WTC11 (cell line): ENCODE measurements around the gene TGFBI.

ENCODE experiments used
- ATF2 ChIP-seq: sonication (generic); formaldehyde crosslinking; IDR thresholded peaks from 2 replicates; pipeline ENCODE4 v1.8.1; 2022; ENCODE audit warnings: low read depth, missing genetic modification reagents, borderline replicate concordance
- CBFB ChIP-seq: sonication (generic); formaldehyde crosslinking; IDR thresholded peaks from 2 replicates; pipeline ENCODE4 v1.8.1; 2022; ENCODE audit warnings: mild to moderate bottlenecking, low read depth, missing genetic modification reagents
- CREM ChIP-seq: sonication (generic); formaldehyde crosslinking; IDR thresholded peaks from 2 replicates; pipeline ENCODE4 v1.8.1; 2022; ENCODE audit warnings: mild to moderate bottlenecking, missing genetic modification reagents, moderate library complexity
- CTCF ChIP-seq: fragments of 200-600 bp; IDR thresholded peaks from 2 replicates; pipeline ENCODE4 v1.8.0; 2022; ENCODE audit warnings: antibody characterized with exemption
- E2F1 ChIP-seq: sonication (generic); formaldehyde crosslinking; IDR thresholded peaks from 2 replicates; pipeline ENCODE4 v1.8.0; 2022; ENCODE audit warnings: mild to moderate bottlenecking, missing genetic modification reagents
- ELF4 ChIP-seq: sonication (generic); formaldehyde crosslinking; IDR thresholded peaks from 2 replicates; pipeline ENCODE4 v1.8.1; 2022; ENCODE audit warnings: low read depth, mild to moderate bottlenecking, moderate library complexity, missing genetic modification reagents
- ESRRA ChIP-seq: sonication (generic); formaldehyde crosslinking; IDR thresholded peaks from 2 replicates; pipeline ENCODE4 v1.8.1; 2022; ENCODE audit warnings: mild to moderate bottlenecking, missing genetic modification reagents, borderline replicate concordance
- FOXK1 ChIP-seq: sonication (generic); formaldehyde crosslinking; IDR thresholded peaks from 2 replicates; pipeline ENCODE4 v1.8.0; 2022; ENCODE audit warnings: mild to moderate bottlenecking, moderate library complexity, missing genetic modification reagents
- NR3C1 ChIP-seq: sonication (generic); formaldehyde crosslinking; conservative IDR thresholded peaks from 2 replicates; pipeline ENCODE4 v1.8.1; 2023; ENCODE audit warnings: low read depth, mild to moderate bottlenecking, missing genetic modification reagents
- PREB ChIP-seq: sonication (generic); formaldehyde crosslinking; IDR thresholded peaks from 2 replicates; pipeline ENCODE4 v1.8.1; 2022; ENCODE audit warnings: mild to moderate bottlenecking, missing genetic modification reagents, moderate library complexity, borderline replicate concordance
- TEAD4 ChIP-seq: sonication (generic); formaldehyde crosslinking; IDR thresholded peaks from 2 replicates; pipeline ENCODE4 v1.8.0; 2022; ENCODE audit warnings: mild to moderate bottlenecking, missing genetic modification reagents
- ZNF317 ChIP-seq: sonication (generic); formaldehyde crosslinking; IDR thresholded peaks from 2 replicates; pipeline ENCODE4 v1.8.1; 2023; ENCODE audit warnings: low read depth, mild to moderate bottlenecking, moderate library complexity, missing genetic modification reagents, borderline replicate concordance

- TF ChIP-seq CREM (CRISPR knock-in tag) = no peak
- TF ChIP-seq ZNF317 (CRISPR knock-in tag) = no peak
- TF ChIP-seq CTCF = no peak
- no peak for TF ChIP-seq TEAD4 (CRISPR knock-in tag)
- no peak for TF ChIP-seq FOXK1
- TF ChIP-seq ELF4 (CRISPR knock-in tag) = no peak
- TF ChIP-seq CBFB (CRISPR knock-in tag) = no peak
- TF ChIP-seq E2F1 (CRISPR knock-in tag) = no peak
- TF ChIP-seq PREB (CRISPR knock-in tag) = no peak
- no peak for TF ChIP-seq ATF2 (CRISPR knock-in tag)
- no peak for TF ChIP-seq NR3C1 (CRISPR knock-in tag)
- TF ChIP-seq ESRRA = no peak
Observed at GRCh38 chr5:136108766-136109165, 80.0 kb downstream of the TGFBI start.
